Epithelial cell of esophagus (primary cell): ENCODE data around the gene RALGAPA2.

Experiments
- DNase-seq: peaks from one replicate; pipeline ENCODE4 v3.0.0; 2010; ENCODE audit warnings: low read depth
- H3K4me3 ChIP-seq: 2 replicates; pipeline ENCODE4 v1.5.1; 2011; ENCODE audit warnings: mild to moderate bottlenecking, low read length, control low read depth
- TF ChIP-seq, protein P1 (sequence below): IDR thresholded peaks from 2 replicates; pipeline ENCODE4 v1.5.1; 2011; ENCODE audit warnings: low read depth, mild to moderate bottlenecking, low read length, control low read depth, inconsistent platforms; ENCODE audit not compliant: insufficient read depth; ENCODE audit errors: missing control alignments

The RALGAPA2 gene

DNA sequence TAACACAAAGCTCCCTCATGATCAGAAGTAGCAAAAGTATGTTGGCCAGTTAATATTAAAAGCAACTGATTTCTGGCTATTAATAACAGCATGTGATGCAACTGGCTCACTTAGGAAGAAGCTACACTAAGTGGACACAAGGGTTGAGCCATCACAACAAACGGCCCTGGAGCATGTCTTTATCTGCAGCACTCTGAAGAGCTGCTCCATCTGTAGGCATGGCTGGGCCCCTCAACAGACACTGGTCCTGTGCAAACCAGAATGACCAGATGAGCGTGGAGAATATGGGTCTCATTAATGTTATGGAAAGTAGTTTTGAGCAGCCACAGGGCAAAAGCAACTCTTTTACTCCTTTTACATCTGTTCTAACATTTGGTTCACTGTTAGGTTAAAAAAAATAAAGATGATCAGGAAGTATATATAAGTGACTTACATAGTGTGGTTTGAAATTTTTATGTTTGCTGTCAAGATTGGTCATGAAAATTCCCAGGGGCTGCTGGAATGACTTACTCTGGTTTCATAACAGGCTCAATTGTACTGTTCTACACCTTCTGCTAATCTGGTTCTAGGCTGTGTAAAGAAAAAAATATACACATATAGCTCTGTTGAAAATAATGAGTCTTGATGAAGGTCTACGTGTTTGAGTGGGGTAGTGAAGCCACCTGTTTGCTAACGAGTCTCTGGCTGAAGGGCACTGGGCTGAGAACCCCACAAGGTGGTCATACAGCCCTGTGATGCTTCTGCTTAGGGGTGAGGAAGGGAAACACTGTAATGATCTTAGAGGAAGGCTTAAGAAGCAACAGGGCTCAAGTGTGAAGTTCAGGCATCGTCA lies 286.4 kb downstream of the RALGAPA2 start:
- TF ChIP-seq, protein P1, sequence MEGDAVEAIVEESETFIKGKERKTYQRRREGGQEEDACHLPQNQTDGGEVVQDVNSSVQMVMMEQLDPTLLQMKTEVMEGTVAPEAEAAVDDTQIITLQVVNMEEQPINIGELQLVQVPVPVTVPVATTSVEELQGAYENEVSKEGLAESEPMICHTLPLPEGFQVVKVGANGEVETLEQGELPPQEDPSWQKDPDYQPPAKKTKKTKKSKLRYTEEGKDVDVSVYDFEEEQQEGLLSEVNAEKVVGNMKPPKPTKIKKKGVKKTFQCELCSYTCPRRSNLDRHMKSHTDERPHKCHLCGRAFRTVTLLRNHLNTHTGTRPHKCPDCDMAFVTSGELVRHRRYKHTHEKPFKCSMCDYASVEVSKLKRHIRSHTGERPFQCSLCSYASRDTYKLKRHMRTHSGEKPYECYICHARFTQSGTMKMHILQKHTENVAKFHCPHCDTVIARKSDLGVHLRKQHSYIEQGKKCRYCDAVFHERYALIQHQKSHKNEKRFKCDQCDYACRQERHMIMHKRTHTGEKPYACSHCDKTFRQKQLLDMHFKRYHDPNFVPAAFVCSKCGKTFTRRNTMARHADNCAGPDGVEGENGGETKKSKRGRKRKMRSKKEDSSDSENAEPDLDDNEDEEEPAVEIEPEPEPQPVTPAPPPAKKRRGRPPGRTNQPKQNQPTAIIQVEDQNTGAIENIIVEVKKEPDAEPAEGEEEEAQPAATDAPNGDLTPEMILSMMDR: no peak
- H3K4me3 ChIP-seq: no peak overlapping the region
- no peak for DNase-seq

DNA sequence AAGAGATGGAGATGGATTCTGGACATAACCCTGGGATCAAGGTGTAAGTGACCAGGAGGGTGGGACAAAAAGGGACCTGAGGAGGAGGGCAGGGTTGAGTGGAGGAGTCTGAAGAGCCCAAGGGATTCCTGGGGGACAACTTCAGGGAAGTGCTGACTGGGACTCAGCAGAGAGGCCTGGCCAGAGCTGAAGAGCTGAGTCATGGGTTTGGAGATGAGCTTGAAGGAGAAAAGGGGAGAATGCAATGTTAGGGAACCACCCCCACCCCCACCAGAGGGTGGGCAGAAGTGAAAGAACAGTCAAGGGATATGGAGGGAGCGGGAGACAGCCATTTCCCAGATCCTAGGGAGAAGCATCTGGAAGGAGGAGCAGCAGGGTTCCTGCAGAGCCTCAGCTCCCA lies 289.3 kb downstream of the RALGAPA2 start:
- H3K4me3 ChIP-seq: no peak overlapping the region
- TF ChIP-seq, protein P1: no peak
- DNase-seq: no peak

GRCh38 chr20:20417876-20418676 lies 294.4 kb downstream of the RALGAPA2 start:
- TF ChIP-seq, protein P1: no peak
- H3K4me3 ChIP-seq: no peak overlapping the region
- DNase-seq: no peak

DNA sequence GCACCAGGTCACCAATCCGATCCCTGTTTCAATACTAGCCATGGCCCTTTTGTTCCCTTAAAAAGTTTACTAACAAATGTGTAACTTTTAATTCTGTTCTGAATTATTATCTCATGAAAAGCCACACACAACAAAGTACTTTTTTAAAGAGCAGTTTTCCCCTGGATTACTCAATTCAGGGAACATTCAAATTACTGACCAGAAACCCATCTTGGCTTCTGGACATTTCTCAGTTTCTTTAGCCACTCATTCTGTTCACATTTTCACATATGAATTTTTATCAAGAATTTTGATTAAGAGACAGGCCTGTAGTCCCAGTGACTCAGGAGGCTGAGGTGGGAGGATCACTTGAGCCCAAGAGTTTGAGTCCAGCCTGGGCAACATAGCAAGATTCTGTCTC lies 297.1 kb downstream of the RALGAPA2 start:
- DNase-seq: no peak

GRCh38 chr20:20414640-20415220 lies 297.7 kb downstream of the RALGAPA2 start:
- H3K4me3 ChIP-seq: no peak overlapping the region
- DNase-seq: no peak
- TF ChIP-seq, protein P1: no peak

More for the DNA sequence above, 297.1 kb downstream of the RALGAPA2 start:
- no peak overlapping the region for H3K4me3 ChIP-seq
- TF ChIP-seq, protein P1: no peak

DNA sequence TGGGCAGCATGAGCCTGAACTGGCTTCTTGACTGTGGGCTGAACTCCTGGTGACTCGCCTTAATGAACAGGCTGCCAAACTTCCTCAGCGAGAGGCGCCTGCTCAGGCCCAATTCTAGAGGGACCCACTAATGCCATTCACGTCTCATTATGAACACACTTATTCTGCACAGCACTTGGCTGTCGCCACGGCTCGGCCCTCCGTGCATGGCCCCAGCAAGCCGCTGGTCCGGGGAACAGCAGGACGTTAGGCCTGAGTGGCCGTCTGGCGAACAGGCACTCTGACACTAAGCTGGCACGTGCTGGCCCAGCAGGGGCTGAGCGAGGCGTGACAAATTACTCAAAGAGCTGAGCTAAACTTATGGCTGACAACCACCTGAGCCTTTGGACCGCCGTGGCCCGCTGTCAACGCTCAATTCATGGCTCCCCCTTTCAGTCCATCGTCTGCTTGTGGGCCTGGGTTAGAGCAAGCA lies 298.6 kb downstream of the RALGAPA2 start:
- no peak for DNase-seq
- TF ChIP-seq, protein P1: no peak
- H3K4me3 ChIP-seq: no peak overlapping the region
